Measurements from ENCODE around the gene EDN2.

EDN2 gene

GRCh38 chr1:41430582-41430981 is 53.9 kb downstream of the EDN2 start:
- TF ChIP-seq TAF1 (IDR thresholded peaks at IDR 0.05; ENCODE audit: borderline replicate concordance, insufficient read depth, low read length): no peak
- no peak for TF ChIP-seq FOXP2 (optimal IDR thresholded peaks at IDR 0.05; ENCODE audit: borderline replicate concordance, extremely low read depth, extremely low read length, insufficient read depth)
- no peak for TF ChIP-seq REST (IDR thresholded peaks at IDR 0.05; ENCODE audit: insufficient read depth in 1 of 2, low read depth in 2 of 2, low read length in 2 of 2)
- no peak for TF ChIP-seq POLR2AphosphoS5 (IDR thresholded peaks at IDR 0.05; ENCODE audit: low read depth, low read length)
- no peak for TF ChIP-seq SIN3A (IDR thresholded peaks at IDR 0.05; ENCODE audit: borderline replicate concordance, insufficient read depth, low read length)

DNA sequence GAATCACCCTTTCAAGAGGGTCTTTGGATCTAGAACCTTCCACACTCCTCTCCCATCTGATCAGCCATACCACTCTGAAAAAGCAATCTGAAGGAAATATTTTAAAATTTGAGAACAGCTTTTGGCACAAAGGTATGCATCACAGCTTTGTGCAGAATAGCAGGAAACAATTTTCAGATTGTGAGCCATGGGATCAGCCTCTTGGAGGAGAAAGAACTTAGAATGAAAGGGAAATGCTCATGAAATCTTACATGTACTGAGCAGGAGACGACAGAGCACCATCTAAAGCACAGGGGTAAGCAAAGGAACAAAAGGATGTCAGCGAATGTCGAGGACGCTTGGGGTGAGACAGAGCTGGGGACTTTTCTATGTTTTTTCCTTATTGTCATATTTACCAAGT is 54.4 kb downstream of the EDN2 start:
- no peak for TF ChIP-seq POLR2AphosphoS5 (IDR thresholded peaks at IDR 0.05; ENCODE audit: low read depth, low read length)
- no peak for TF ChIP-seq TAF1 (IDR thresholded peaks at IDR 0.05; ENCODE audit: borderline replicate concordance, insufficient read depth, low read length)
- TF ChIP-seq FOXP2 (optimal IDR thresholded peaks at IDR 0.05; ENCODE audit: borderline replicate concordance, extremely low read depth, extremely low read length, insufficient read depth): no peak

GRCh38 chr1:41429641-41430035 is 54.8 kb downstream of the EDN2 start:
- TF ChIP-seq SIN3A (IDR thresholded peaks at IDR 0.05; ENCODE audit: borderline replicate concordance, insufficient read depth, low read length) (no peak), REST (IDR thresholded peaks at IDR 0.05; ENCODE audit: insufficient read depth in 1 of 2, low read depth in 2 of 2, low read length in 2 of 2) (no peak), POLR2AphosphoS5 (IDR thresholded peaks at IDR 0.05; ENCODE audit: low read depth, low read length) (no peak), TAF1 (IDR thresholded peaks at IDR 0.05; ENCODE audit: borderline replicate concordance, insufficient read depth, low read length) (no peak), FOXP2 (optimal IDR thresholded peaks at IDR 0.05; ENCODE audit: borderline replicate concordance, extremely low read depth, extremely low read length, insufficient read depth) (no peak)

Measured in PFSK-1 (cell line).